GM21529 (cell line): Measurements from ENCODE around the gene CACHD1.

ENCODE experiments used
- ATAC-seq: cut with Tn5 transposase; IDR thresholded peaks from one replicate; pipeline ENCODE4 v1.9.1; 2021; ENCODE audit not compliant: unreplicated experiment

The CACHD1 gene

DNA sequence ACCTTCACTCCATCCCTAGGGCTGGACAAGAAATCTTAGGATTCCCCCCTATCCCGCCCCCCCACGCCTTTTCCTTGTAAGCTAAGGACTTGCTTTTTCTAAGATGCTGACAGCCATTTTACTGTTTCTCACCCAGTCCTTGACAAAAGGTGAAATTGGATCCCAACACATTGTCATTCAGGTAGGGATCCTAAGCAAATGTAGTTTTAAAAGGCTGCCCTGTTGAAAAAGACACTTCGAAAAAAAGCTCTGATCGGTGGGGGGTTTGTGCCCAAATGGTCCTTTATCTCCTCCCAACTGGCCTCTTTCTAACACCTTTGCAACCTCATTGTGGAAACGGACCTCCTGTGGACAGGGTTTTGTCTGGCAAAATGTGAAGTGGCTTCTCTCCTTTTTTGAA is 2.9 kb downstream of the CACHD1 start:
- no peak for ATAC-seq

DNA sequence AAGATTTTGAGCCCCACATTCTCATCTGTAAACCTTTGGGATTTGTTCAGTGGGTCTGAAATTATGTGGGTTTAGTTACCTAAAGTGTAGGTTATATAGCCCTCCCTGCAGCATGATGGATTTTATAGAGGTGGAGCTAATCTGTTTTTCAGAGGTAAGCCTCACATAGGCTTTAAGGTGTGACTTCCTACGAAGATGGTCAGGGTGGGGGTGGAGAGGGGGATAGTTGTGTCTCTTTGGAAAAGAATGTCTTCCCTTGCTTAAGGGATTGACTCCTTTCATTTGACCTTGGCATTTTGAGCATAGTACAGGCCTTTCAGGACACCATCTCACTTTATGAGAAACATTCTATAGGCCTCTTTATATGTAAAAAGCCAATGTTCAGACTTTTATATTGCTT is 3.4 kb downstream of the CACHD1 start:
- ATAC-seq: no peak

GRCh38 chr1:64474133-64474532 is 4.2 kb downstream of the CACHD1 start:
- ATAC-seq: no peak

GRCh38 chr1:64474665-64475439 is 4.9 kb downstream of the CACHD1 start:
- no peak for ATAC-seq

DNA sequence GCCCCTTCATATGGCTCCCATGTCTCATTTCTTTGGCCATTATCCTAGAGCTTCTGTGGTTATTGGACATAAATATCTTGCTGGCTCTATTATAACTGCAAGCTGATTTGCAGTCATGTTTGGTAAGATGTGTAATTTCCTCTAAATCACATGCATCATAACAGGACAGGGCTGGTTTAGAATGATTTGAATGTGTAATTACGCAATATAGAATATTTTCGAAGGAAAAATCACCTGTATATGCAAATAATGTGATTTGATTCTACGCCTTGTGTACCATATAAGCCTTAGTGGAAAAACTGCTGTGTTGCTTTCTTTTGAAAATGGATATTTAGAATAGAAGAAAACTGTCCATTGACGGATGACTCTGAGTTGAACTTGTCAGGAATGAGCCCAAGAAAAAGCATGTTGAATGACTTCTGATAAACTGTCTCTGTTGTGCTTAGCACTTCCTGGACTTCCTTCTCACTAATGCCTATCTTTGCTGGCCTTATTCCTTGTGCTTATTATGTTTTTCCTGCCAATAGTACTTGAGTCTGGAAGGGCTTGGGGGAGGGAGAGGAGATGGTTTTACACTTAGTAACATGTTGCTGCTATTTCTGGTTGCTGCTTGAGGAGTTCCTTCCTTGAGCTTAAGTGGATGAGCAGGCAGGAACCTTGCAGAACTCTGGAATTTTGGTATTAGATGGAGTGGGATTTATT is 6.5 kb downstream of the CACHD1 start:
- ATAC-seq: no peak

DNA sequence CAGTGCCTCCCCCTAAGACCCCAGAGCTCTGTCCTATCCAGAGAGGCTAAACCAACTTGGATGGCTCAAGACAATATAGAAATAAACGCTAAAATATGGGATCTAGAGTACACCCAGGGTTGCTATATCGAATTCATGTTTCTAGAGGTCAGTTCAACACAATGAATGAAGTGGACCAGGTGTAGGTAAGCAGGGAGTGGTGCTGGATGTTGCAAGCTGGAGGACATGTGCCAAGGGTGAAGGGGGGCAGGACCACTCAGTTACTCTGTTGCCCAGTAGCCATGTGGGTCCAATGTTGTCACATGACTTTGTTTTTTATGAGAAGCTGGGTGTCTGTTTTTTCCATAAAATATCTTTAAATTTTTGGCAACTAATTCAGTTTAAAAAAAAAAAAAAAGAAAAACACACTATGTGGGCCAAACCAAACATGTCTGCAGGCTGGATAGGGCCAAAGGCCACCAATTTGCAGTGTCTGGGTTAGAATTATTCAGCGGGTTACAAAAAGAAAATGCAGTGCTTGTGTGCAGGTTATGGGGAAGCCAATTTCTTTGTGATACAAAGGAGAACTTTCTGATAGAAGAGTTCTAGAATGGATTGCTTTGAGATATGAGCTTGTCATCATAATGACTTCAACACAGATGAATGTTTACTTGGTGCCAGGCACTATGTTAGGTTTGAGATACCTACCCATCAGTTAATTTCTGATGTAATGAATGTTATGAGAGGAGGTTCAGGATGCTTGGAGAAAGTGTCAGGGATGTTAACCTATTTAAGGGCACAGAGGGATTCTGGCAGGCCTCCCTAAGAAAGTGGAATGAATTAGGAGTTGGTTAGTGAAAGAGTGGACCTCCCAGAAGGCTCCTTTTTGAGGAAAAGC is 8.9 kb downstream of the CACHD1 start:
- ATAC-seq: no peak

DNA sequence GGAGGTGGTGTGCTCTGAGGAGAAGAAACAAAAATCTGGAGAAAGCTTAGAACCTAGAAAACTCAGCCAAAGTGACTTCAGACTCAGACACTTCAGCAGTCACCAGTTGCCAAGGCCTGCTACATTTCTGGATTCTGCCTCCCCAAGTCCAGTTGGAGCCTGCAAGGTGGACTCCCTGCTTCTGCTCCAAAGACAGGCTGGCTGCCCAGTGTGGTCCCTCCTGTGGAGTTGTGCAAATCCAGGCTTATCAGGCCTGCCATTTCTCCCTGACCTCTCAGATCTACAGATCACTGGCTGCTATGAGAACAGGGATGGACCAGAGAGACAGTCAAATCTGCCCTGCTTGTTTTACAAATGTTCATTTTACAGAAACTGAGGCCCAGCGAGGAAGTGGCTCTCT is 9.9 kb downstream of the CACHD1 start:
- ATAC-seq: no peak

- ATAC-seq: no peak
These were observed 11.3 kb downstream of the CACHD1 start for GRCh38 chr1:64480999-64481772.

- no peak for ATAC-seq
These were observed 12.2 kb downstream of the CACHD1 start for GRCh38 chr1:64482128-64482527.

- no peak for ATAC-seq
These were observed 12.8 kb downstream of the CACHD1 start for GRCh38 chr1:64482720-64483119.

GRCh38 chr1:64483731-64484414 is 13.9 kb downstream of the CACHD1 start:
- ATAC-seq: no peak

GRCh38 chr1:64484651-64485050 is 14.7 kb downstream of the CACHD1 start:
- ATAC-seq: no peak

DNA sequence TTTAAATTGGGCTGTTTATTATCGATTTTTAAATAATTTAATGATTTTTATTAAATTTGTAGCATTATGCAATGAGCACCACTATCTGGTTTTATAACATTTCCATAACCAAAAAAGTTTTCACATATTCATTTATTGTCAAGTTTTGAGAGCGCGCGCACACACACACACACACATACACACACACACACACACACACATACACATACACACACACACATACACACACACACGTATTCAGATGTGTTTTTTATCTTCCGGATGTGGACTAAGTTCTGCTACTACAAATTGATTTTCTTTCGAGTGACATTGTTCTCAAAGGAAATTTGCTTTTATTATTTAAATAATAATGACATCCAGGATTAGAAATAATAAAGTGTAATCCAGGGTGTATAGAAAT is 16.3 kb downstream of the CACHD1 start:
- no peak for ATAC-seq

GRCh38 chr1:64487061-64487460 is 17.1 kb downstream of the CACHD1 start:
- ATAC-seq: no peak

DNA sequence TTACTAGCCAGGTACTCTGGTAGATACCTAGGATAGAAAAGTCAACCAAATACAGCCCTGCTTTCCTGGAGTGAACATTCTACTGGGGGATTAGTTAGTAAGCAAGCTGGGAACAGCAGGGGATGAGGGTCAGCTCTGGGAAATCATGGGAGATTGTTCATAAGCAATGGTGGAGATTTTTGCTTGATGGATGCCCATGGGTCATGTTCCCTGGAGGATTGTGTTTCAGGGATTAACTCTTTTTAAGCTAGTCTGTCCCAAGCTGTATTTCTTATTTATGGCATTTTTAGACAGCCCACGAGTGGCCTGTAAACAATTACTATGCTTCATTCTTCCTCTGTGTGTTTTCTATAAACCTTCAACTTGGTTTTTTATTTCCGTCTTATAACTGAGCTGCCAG is 18.9 kb downstream of the CACHD1 start:
- no peak for ATAC-seq

GRCh38 chr1:64489707-64490106 is 19.8 kb downstream of the CACHD1 start:
- no peak for ATAC-seq

DNA sequence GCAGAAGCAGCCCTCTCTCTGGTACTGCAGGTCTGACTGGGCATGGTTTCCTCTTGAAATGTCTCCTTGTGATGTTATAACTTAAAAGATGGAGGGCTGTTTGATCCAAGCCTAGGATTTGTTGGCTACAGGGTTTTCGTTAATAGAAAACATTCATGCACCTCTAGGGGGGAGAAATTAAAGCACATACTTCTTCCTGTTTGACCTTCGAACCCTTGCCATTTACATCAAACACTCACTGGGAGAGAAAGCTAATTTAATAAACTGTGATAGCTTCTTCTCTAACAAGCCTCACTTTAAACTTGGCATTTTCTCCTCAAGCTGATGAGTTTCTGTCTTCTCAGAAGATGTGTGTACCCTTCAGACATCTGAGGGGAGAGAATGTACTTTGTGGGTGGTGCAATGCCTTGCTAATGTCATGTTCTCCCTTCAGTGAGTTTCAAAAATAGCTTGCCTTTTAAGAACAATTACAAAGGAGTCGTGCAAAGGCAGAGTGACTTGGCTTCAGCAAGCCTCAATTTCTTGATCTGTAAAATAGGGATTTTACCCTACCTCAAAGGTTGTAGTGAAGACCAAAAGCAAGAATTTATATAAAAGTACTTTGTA is 20.4 kb downstream of the CACHD1 start:
- no peak for ATAC-seq

- ATAC-seq: no peak
These were observed 22.5 kb downstream of the CACHD1 start for GRCh38 chr1:64492424-64492823.

DNA sequence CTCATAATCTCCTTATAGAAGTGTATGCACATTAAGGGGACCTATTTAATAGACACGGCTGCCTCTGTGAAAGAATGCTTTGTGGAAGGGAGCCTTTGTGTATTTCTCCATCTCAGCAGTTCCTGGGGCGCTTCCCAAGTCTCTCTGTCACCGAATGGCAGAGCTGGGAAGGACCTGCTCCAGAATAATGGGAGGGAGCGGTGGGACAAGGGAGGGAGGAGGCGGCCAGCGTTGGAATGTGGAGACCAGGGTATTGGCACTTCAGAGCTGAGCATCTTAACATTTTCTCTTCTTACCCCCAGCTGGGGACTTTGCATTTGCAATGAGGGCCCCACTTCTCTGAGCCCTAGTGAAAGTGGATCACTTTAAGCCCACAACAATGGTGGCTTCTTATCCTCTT is 23.9 kb downstream of the CACHD1 start:
- ATAC-seq: no peak

- ATAC-seq: no peak
These were observed 24.7 kb downstream of the CACHD1 start for GRCh38 chr1:64494659-64495058.
